Spleen (tissue), 11 donors: Measurements from ENCODE around the gene CAMSAP2. TPM values are rescaled to one million over a fixed set of nuclear protein-coding genes. Genes with fewer than 3 reads are reported as not detected.
A peak's percentile ranks its signal among the peaks of the same experiment; 100 is the strongest.

ENCODE experiments used
- DNase-seq: peaks from one replicate; pipeline ENCODE4 v3.0.0-alpha.2; 2020
- H3K27ac ChIP-seq, 8 donors: fragments of 200-600 bp; sonication (generic) in 7 of 8; 1 replicate in 4 of 8; 2 replicates in 4 of 8; pipeline versions ENCODE4 v1.5.0 to v1.8.0; 2016 to 2021; ENCODE audit warnings: inconsistent platforms in 4 of 8, mild to moderate bottlenecking in 4 of 8, moderate library complexity in 1 of 8
- H3K27me3 ChIP-seq, 7 donors: fragments of 200-600 bp; sonication (generic) in 6 of 7; replicated peaks in 1 of 7; 1 replicate in 4 of 7; 2 replicates in 3 of 7; pipeline versions ENCODE4 v1.5.0 to v1.8.0; 2016 to 2021; ENCODE audit warnings: inconsistent platforms in 3 of 7, mild to moderate bottlenecking in 1 of 7
- H3K36me3 ChIP-seq, 6 donors: fragments of 200-600 bp; sonication (generic) in 5 of 6; 1 replicate in 4 of 6; 2 replicates in 2 of 6; pipeline versions ENCODE4 v1.5.0 to v1.8.0; 2016 to 2021; ENCODE audit warnings: inconsistent platforms in 2 of 6
- H3K4me1 ChIP-seq, 6 donors: fragments of 200-600 bp; sonication (generic) in 5 of 6; 1 replicate in 3 of 6; 2 replicates in 3 of 6; pipeline versions ENCODE4 v1.5.0 to v1.8.0; 2016 to 2021; ENCODE audit warnings: inconsistent platforms in 3 of 6
- H3K4me3 ChIP-seq, 8 donors: fragments of 200-600 bp; sonication (generic) in 7 of 8; 1 replicate in 4 of 8; 2 replicates in 4 of 8; pipeline versions ENCODE4 v1.5.0 to v1.8.0; 2016 to 2021; ENCODE audit warnings: inconsistent platforms in 4 of 8, mild to moderate bottlenecking in 4 of 8, moderate library complexity in 2 of 8
- H3K9me3 ChIP-seq, 8 donors: fragments of 200-600 bp; sonication (generic) in 7 of 8; 1 replicate in 4 of 8; 2 replicates in 4 of 8; pipeline versions ENCODE4 v1.5.0 to v1.8.0; 2016 to 2021; ENCODE audit warnings: inconsistent platforms in 4 of 8
- POLR2A ChIP-seq, 3 donors: fragments of 450-650 bp; IDR thresholded peaks; one replicate each; pipeline ENCODE4 v1.5.1; 2017; ENCODE audit warnings: antibody characterized with exemption in 3 of 3, mild to moderate bottlenecking in 1 of 3
- POLR2AphosphoS5 ChIP-seq, 3 donors: sonication (generic); formaldehyde crosslinking; IDR thresholded peaks; one replicate each; pipeline ENCODE4 v1.5.1; 2017; ENCODE audit warnings: antibody characterized with exemption in 3 of 3
- WGBS, 5 donors: extraction: QIAGEN DNeasy Blood & Tissue Kit in 3 of 5; methylation state at CpG; one replicate each; pipeline versions ENCODE4 v1.1.5 to v1.1.7; 2013 to 2018; 5-methylcytosine and 5-hydroxymethylcytosine counted together
- intact Hi-C: fragments of 100-400 bp; cut with DNase I; formaldehyde crosslinking; loops from one replicate; pipeline ENCODE4 v1.15.0; 2023; ENCODE audit warnings: low total_unique reads
- polyA plus RNA-seq, 3 donors: library from polyadenylated mRNA; stranded (reverse); fragments of 200-250 nt; gene quantifications; one replicate each; pipeline ENCODE4 v1.2.1, GENCODE V29; 2013
- total RNA-seq, 7 donors: library from RNA; depleted of rRNA in 3 of 7; stranded (reverse); fragments of >200 nt in 3 of 7; fragmentation: NEBNext Ultra II Directional in 4 of 7; extraction: Animal tissue kit (Norgen Biotek cat#: 25700) in 4 of 7; gene quantifications; one replicate each; pipeline versions ENCODE4 v1.1.0 to v1.2.1, GENCODE V29; 2016 to 2021
- TF ChIP-seq, protein P1 (sequence below), 11 experiments: fragments of 200-600 bp in 7 of 11; fragments of 450-650 bp in 4 of 11; sonication (generic) in 4 of 11; IDR thresholded peaks in 8 of 11; conservative IDR thresholded peaks in 3 of 11; 1 replicate in 7 of 11; 2 replicates in 4 of 11; pipeline versions ENCODE4 v1.4.0 to v1.8.0; 2016 to 2021; ENCODE audit warnings: antibody characterized with exemption in 11 of 11, inconsistent platforms in 4 of 11, mild to moderate bottlenecking in 1 of 11
- donor health status: healthy with polysubstance abuse.
- donor health status: DM: no; HTN: no; CAD: no; lungs with moderate emphysema.
- donor health status: DM: no; HTN: no; CAD: no.
- donor health status: Bipolar disorder and iron deficiency.
- donor health status: healthy.
- donor health status: DM: no; HTN: no; CAD: no.
- donor health status: DM: yes; HTN: yes; CAD: no.

CAMSAP2 gene
- total and polyA plus RNA-seq, 10 donors = 2.1 to 24.7 (median 17.2) TPM

DNA sequence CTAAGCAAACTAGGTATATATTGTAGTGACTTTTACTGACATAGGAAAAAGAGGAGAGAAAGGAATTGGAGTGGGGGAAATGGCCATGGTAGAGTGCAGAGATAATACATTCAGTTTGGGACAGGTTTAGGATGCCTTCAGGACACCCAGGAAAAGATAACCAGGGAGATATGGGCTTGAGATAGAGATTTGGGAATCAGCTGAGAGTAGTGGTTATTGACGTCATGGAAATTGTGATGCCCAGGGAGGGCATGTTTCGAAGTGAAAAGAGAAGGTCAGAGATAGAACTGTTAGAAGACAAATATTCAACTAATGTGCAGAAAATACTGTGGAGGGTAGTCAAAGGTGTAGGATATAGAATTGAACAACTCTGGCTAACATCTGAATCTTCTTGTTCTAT, 40.6 kb downstream of the CAMSAP2 start:
- intact Hi-C loops = no loop called here
- peaks cover 0 to 26% (median 12%) of the 10 kb centered on the region in 6 donors for H3K4me1 ChIP-seq
- 81 to 91% (median 89%) methylated on average over 2 of the region's 2 CpGs for WGBS, 5 donors

GRCh38 chr1:200780545-200781369, 42.1 kb downstream of the CAMSAP2 start:
- 30 to 59% (median 49%) methylated on average over 5 of the region's 5 CpGs for WGBS, 5 donors
- Histone ChIP-seq H3K9me3 (peaks cover 0 to 13% (median 8%) of the 10 kb centered on the region in 8 donors), H3K27me3 (no peaks in the 10 kb centered on the region), H3K4me1 (peaks cover 0 to 19% (median 6%) of the 10 kb centered on the region in 6 donors), H3K27ac (peak overlapping the region in 7 of 8 donors; percentile 3 to 68 (median 48)), H3K4me3 (peak overlapping the region in 2 of 8 donors; percentile 23 to 24), H3K36me3 (no peaks in the 10 kb centered on the region)
- intact Hi-C loops = no loop called here
- no peak for TF ChIP-seq POLR2AphosphoS5 (IDR thresholded peaks at IDR 0.05)
- TF ChIP-seq, protein P1, sequence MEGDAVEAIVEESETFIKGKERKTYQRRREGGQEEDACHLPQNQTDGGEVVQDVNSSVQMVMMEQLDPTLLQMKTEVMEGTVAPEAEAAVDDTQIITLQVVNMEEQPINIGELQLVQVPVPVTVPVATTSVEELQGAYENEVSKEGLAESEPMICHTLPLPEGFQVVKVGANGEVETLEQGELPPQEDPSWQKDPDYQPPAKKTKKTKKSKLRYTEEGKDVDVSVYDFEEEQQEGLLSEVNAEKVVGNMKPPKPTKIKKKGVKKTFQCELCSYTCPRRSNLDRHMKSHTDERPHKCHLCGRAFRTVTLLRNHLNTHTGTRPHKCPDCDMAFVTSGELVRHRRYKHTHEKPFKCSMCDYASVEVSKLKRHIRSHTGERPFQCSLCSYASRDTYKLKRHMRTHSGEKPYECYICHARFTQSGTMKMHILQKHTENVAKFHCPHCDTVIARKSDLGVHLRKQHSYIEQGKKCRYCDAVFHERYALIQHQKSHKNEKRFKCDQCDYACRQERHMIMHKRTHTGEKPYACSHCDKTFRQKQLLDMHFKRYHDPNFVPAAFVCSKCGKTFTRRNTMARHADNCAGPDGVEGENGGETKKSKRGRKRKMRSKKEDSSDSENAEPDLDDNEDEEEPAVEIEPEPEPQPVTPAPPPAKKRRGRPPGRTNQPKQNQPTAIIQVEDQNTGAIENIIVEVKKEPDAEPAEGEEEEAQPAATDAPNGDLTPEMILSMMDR (IDR thresholded peaks at IDR 0.05 in 8 of 11, conservative IDR thresholded peaks at IDR 0.05 in 3 of 11) = no peak
- no peak for TF ChIP-seq POLR2A (IDR thresholded peaks at IDR 0.05)
- no peak for DNase-seq

More for the DNA sequence above, 40.6 kb downstream of the CAMSAP2 start:
- no peak overlapping the region for H3K27ac ChIP-seq
- TF ChIP-seq POLR2AphosphoS5 (IDR thresholded peaks at IDR 0.05) (no peak), POLR2A (IDR thresholded peaks at IDR 0.05) (no peak)
- TF ChIP-seq, protein P1 (IDR thresholded peaks at IDR 0.05 in 8 of 11, conservative IDR thresholded peaks at IDR 0.05 in 3 of 11) = no peak
- DNase-seq = no peak
- no peak overlapping the region for H3K4me3 ChIP-seq
- no peaks in the 10 kb centered on the region for H3K27me3 ChIP-seq
- H3K36me3 ChIP-seq = no peaks in the 10 kb centered on the region
- peaks cover 0 to 13% (median 8%) of the 10 kb centered on the region in 8 donors for H3K9me3 ChIP-seq

GRCh38 chr1:200783926-200784325, 45.2 kb downstream of the CAMSAP2 start:
- peaks cover 0 to 19% (median 3%) of the 10 kb centered on the region in 6 donors for H3K4me1 ChIP-seq
- H3K36me3 ChIP-seq = peaks cover 0 to 5% (median 0%) of the 10 kb centered on the region in 6 donors
- no peak overlapping the region for H3K4me3 ChIP-seq
- peaks cover 0 to 13% (median 8%) of the 10 kb centered on the region in 8 donors for H3K9me3 ChIP-seq
- 95 to 96% (median 95%) methylated on average over 6 of the region's 6 CpGs for WGBS, 5 donors
- intact Hi-C loops = no loop called here
- H3K27ac ChIP-seq = no peak overlapping the region
- no peak for DNase-seq
- no peaks in the 10 kb centered on the region for H3K27me3 ChIP-seq
- no peak for TF ChIP-seq POLR2AphosphoS5 (IDR thresholded peaks at IDR 0.05)
- TF ChIP-seq, protein P1 (IDR thresholded peaks at IDR 0.05 in 8 of 11, conservative IDR thresholded peaks at IDR 0.05 in 3 of 11) = no peak
- TF ChIP-seq POLR2A (IDR thresholded peaks at IDR 0.05) = no peak

DNA sequence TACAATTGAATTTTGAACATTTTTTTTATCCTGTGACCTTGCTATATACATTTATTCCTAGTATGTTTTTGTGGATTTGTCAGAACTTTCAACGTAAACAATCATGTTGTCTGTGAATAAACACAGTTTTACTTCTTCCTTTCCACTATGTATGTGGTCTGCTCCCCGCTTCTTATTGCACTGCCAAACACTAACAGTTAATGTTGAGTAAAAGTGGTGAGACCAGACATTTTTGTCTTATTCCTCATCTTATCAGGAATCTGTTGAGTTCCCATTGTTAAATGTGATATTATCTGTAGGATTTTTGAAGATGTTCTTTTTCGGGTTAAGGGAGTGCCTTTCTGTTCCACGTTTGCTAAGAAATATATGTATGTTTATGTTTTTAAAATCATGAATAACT, 45.9 kb downstream of the CAMSAP2 start:
- Histone ChIP-seq H3K4me3 (no peak overlapping the region), H3K27me3 (no peaks in the 10 kb centered on the region), H3K27ac (no peak overlapping the region), H3K4me1 (peaks cover 0 to 19% (median 3%) of the 10 kb centered on the region in 6 donors), H3K9me3 (peaks cover 0 to 13% (median 8%) of the 10 kb centered on the region in 8 donors), H3K36me3 (peaks cover 0 to 5% (median 0%) of the 10 kb centered on the region in 6 donors)
- no peak for DNase-seq
- TF ChIP-seq POLR2A (IDR thresholded peaks at IDR 0.05) (no peak), POLR2AphosphoS5 (IDR thresholded peaks at IDR 0.05) (no peak)
- TF ChIP-seq, protein P1 (IDR thresholded peaks at IDR 0.05 in 8 of 11, conservative IDR thresholded peaks at IDR 0.05 in 3 of 11) = no peak
- intact Hi-C loops = no loop called here
- WGBS, 5 donors = 92 to 95% (median 93%) methylated on average over 4 of the region's 4 CpGs
